Activated CD8-positive, alpha-beta memory T cell treated with anti-CD3 and anti-CD28 coated beads for 48 hours (primary cell): ENCODE data around the gene NUDT8.
A peak's percentile ranks its signal among the peaks of the same experiment; 100 is the strongest.
"Not testable (repeated sequence)": the region's sequence is repeated elsewhere in the genome, so short reads cannot be mapped to it uniquely, and the experiment has no call there.

ENCODE experiments used
- DNase-seq, 3 experiments: peaks; one replicate each; pipeline ENCODE4 v3.0.0-alpha.2; 2020; ENCODE audit warnings: low read depth in 2 of 3, low spot score in 2 of 3

The NUDT8 gene

DNA sequence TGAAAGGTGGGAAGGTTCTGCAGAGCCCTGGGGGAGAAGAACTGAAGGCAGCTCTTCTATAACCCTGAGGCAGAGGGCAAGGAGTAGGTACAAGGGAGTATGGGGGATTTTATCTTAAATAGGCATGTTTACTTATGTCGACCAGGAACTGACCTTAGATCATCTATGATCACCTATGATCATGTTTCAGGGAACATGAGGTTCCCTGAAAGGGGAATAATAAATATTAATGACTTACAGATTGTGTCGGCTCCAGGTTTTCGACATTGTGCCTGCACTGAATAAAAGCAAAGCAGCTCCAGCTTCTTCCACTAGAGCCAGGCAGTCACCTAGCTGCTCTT lies 36.2 kb downstream of the NUDT8 start:
- no peak for DNase-seq

DNA sequence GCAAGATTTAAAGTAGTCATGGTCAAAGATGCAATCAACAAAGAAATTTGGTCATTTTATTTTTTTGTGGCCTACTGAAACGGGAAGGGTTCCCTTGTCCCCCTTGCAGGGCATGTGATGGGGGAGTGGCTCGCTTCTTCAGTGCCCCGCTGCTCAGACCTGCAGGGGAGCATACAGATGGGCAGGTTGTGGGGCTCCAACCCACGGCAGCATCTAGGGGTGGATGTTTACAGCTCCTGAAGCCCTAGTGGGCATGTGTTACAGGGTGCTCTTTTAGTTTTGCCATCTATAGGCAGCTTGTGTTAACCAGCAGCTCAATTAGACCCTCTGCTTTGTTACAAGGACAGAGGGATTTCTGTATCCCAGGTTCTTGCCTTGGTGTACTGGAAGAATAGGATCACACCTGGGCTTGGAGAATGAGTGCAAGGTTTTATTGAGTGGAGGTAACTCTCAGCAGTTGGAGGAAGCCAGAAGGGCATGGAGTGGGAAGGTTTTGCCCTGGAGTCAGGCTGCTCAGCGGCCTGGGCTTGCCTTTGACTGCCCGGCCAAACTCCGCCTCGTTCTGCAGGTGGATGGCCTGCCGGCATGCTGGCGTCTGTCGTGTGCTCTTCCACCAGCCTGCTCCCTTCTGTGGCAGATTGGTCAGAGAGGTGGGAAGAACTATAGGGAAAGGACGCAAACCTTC lies 36.7 kb downstream of the NUDT8 start:
- DNase-seq: no peak

- not testable (repeated sequence) for DNase-seq
These were observed 40.8 kb downstream of the NUDT8 start for GRCh38 chr11:67588899-67589415.

DNA sequence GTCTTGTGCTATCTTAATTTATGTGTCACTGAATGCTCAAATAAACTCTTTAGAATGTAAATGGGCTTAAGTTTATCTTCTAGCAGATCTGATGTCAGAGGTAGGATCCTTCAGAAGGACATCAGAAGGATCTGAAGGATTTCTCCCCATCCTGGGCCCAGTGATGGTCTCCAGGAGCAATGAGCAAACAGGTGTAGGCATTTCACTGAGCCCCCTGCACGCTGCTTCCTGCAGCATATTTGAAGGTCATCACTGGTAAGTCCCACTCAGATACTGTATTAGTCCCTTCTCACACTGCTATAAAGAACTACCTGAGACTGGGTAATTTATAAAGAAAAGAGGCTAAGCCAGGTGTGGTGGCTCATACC lies 41.6 kb downstream of the NUDT8 start:
- no peak for DNase-seq

- DNase-seq: no peak
These were observed 43.0 kb downstream of the NUDT8 start for GRCh38 chr11:67586568-67587250.

DNA sequence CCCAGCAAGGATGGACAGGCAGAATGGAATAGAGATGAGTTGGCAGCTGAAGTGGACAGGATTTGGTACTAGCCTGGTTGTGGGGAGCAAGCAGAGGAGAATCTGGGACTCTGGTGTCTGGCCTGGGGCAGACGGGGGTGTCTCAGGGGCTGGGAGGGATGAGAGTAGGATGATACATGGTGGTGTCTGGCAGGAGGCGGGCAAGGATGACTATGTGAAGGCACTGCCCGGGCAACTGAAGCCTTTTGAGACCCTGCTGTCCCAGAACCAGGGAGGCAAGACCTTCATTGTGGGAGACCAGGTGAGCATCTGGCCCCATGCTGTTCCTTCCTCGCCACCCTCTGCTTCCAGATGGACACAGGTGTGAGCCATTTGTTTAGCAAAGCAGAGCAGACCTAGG lies 43.8 kb downstream of the NUDT8 start:
- DNase-seq: no peak

GRCh38 chr11:67584881-67585873 lies 44.6 kb downstream of the NUDT8 start:
- no peak for DNase-seq

- no peak for DNase-seq
These were observed 45.4 kb downstream of the NUDT8 start for GRCh38 chr11:67584205-67584880.

- peak; percentile 68 to 84 (median 74) for DNase-seq
These were observed 46.2 kb downstream of the NUDT8 start, which contains the start of gene GSTP1 for GRCh38 chr11:67583247-67584204. Gene GSTP1, plus strand, starts transcription at chr11:67583812. Its CDS starts 32 bp downstream, at chr11:67583844.

DNA sequence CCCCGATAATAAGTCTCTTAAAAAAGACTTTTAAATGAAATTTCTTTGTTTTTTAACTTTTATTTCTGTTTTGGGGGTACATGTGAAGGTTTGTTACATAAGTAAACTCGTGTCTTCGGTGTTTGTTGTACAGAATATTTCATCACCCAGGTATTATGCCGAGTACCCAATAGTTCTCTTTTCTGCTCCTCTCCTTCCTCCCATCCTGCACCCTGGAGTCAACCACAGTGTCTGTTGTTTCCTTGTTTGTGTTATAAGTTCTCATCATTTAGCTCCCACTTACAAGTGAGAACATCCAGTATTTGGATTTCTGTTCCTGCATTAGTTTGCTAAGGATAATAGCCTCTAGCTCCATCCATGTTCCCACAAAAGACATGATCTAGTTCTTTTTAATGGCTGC lies 47.7 kb downstream of the NUDT8 start:
- no peak for DNase-seq

GRCh38 chr11:67581469-67581868 lies 48.3 kb downstream of the NUDT8 start:
- DNase-seq: no peak

DNA sequence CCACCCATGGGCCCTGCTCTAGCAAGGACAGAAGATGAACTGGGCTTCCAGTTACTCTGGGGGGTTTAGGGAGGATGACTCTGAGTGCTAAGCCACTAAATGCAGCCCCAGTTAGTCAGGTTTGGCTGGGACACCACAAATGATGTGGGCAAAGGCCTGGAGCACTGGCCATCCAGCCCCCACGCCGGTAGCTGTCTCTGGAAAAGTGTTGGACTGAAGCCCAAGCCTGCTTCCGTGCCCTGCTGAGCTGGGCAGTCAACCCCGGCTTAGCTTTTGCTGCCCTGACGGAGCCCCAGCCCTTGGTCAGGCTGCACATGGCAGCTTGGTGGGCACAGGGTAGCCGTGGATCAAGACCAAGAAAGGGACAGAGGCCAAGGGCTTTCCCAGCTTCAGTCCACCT lies 51.8 kb downstream of the NUDT8 start:
- DNase-seq: no peak
